CD8-positive, alpha-beta memory T cell (primary cell): Measurements from ENCODE around the gene RAP1GAP2. TPM values are rescaled to one million over a fixed set of nuclear protein-coding genes. Genes with fewer than 3 reads are reported as not detected.
"Not testable (repeated sequence)": the region's sequence is repeated elsewhere in the genome, so short reads cannot be mapped to it uniquely, and the experiment has no call there.

Experiments
- CTCF ChIA-PET: fragments of 350-600 bp; sonication (Branson Sonifier 250); formaldehyde crosslinking; loops from one replicate; lab custom pipeline; 2021; ENCODE audit warnings: antibody characterized with exemption; lab: Charles Lee
- POLR2A ChIA-PET: fragments of 350-600 bp; sonication (Branson Sonifier 250); formaldehyde crosslinking; loops from one replicate; lab custom pipeline; 2021; ENCODE audit warnings: antibody characterized with exemption; lab: Charles Lee
- DNase-seq, 5 donors: peaks; one replicate each; pipeline versions ENCODE4 v3.0.0 to v3.0.0-alpha.2; 2020 to 2022; ENCODE audit warnings: mixed read lengths in 1 of 5
- H3K27ac ChIP-seq: one replicate; pipeline ENCODE4 v1.7.0; 2013; ENCODE audit warnings: low read depth, mild to moderate bottlenecking, low read length, moderate library complexity
- H3K27me3 ChIP-seq: 2 replicates; pipeline ENCODE4 v1.7.0; 2013; ENCODE audit warnings: low read length, mild to moderate bottlenecking; ENCODE audit not compliant: insufficient read depth, poor library complexity, severe bottlenecking
- H3K36me3 ChIP-seq: 2 replicates; pipeline ENCODE4 v1.7.0; 2013; ENCODE audit warnings: mild to moderate bottlenecking, low read length, moderate library complexity; ENCODE audit not compliant: insufficient read depth
- H3K4me1 ChIP-seq: 2 replicates; pipeline ENCODE4 v1.7.0; 2013; ENCODE audit warnings: mild to moderate bottlenecking, low read length, moderate library complexity; ENCODE audit not compliant: insufficient read depth
- H3K4me3 ChIP-seq: 2 replicates; pipeline ENCODE4 v1.7.0; 2013; ENCODE audit warnings: mild to moderate bottlenecking, low read length
- H3K9me3 ChIP-seq: 2 replicates; pipeline ENCODE4 v1.7.0; 2013; ENCODE audit warnings: mild to moderate bottlenecking, low read length
- H3K27ac Mint-ChIP-seq, 8 donors: one replicate each; pipeline ENCODE4 v1.8.0; 2020 to 2021; ENCODE audit warnings: mixed read lengths in 8 of 8, mild to moderate bottlenecking in 6 of 8, inconsistent platforms in 3 of 8, moderate library complexity in 3 of 8
- H3K27me3 Mint-ChIP-seq, 2 donors: one replicate each; pipeline ENCODE4 v1.8.0; 2020 to 2021; ENCODE audit warnings: mixed read lengths in 2 of 2, mild to moderate bottlenecking in 1 of 2, moderate library complexity in 1 of 2
- H3K36me3 Mint-ChIP-seq, 3 donors: one replicate each; pipeline ENCODE4 v1.8.0; 2020 to 2021; ENCODE audit warnings: mixed read lengths in 3 of 3, inconsistent platforms in 1 of 3, mild to moderate bottlenecking in 1 of 3
- H3K4me1 Mint-ChIP-seq, 3 donors: one replicate each; pipeline ENCODE4 v1.8.0; 2020 to 2021; ENCODE audit warnings: mixed read lengths in 3 of 3, inconsistent platforms in 1 of 3, mild to moderate bottlenecking in 1 of 3
- H3K4me3 Mint-ChIP-seq, 7 donors: one replicate each; pipeline ENCODE4 v1.8.0; 2020 to 2021; ENCODE audit warnings: mixed read lengths in 7 of 7, mild to moderate bottlenecking in 6 of 7, moderate library complexity in 4 of 7, inconsistent platforms in 2 of 7
- H3K9me3 Mint-ChIP-seq, 5 donors: one replicate each; pipeline ENCODE4 v1.8.0; 2020 to 2022; ENCODE audit warnings: mixed read lengths in 5 of 5, mild to moderate bottlenecking in 3 of 5, moderate library complexity in 2 of 5, inconsistent platforms in 1 of 5
- polyA plus RNA-seq: library from polyadenylated mRNA; unstranded; fragments of 300-500 nt; fragmentation: Illumina TruSeq; gene quantifications from one replicate; pipeline ENCODE4 v1.2.3, GENCODE V29; 2021
- total RNA-seq, 2 experiments: library from RNA; stranded (reverse); gene quantifications; one replicate each; pipeline ENCODE4 v1.2.3, GENCODE V29; 2021

The RAP1GAP2 gene
- total and polyA plus RNA-seq, 3 experiments from 2014 or later = 1.2 to 6.3 (median 1.4) TPM

DNA sequence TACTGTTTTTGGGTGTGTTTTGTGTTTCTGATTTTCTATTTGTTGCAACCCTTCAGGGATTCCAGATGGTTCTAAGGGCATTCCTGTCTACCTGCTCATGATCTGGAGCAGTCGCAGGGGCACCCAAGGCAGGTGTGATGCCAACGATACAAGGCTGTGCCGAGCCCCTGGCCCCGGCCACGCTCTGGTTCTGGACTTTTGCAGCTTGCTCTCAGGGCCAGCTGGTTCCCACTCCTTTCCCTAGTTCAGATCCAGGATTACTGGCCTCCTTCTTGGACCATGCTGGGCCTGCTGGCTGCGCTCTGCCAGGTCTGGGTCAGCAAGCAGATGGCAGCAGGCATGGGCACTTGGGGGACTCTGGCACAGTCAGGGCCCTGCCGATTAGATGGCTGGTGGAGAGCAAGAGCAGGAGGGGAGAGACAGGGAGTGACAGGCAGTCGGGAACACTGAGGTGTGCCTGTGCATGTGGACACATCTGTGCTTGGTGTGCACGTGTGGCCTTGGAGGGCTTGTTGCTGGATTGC lies 15.2 kb upstream of the RAP1GAP2 start:
- Mint-ChIP-seq H3K27ac (no peak overlapping the region), H3K4me1 (peaks cover 5 to 13% (median 7%) of the 10 kb centered on the region in 3 donors), H3K27me3 (peaks cover 14 to 16% of the 10 kb centered on the region in 2 donors), H3K36me3 (no peaks in the 10 kb centered on the region), H3K4me3 (no peak overlapping the region), H3K9me3 (no peaks in the 10 kb centered on the region)
- Histone ChIP-seq H3K27ac (no peak overlapping the region), H3K4me1 (peaks cover 5% of the 10 kb centered on the region), H3K27me3 (peaks cover 17% of the 10 kb centered on the region), H3K4me3 (no peak overlapping the region), H3K9me3 (no peaks in the 10 kb centered on the region), H3K36me3 (no peaks in the 10 kb centered on the region)
- CTCF ChIA-PET = interaction anchor here (1.3 kb wide), 1 partner anchor 35 kb away, joined by 3 read pairs; no protein-coding TSS in a partner anchor
- POLR2A ChIA-PET = no interaction called here
- DNase-seq = no peak

DNA sequence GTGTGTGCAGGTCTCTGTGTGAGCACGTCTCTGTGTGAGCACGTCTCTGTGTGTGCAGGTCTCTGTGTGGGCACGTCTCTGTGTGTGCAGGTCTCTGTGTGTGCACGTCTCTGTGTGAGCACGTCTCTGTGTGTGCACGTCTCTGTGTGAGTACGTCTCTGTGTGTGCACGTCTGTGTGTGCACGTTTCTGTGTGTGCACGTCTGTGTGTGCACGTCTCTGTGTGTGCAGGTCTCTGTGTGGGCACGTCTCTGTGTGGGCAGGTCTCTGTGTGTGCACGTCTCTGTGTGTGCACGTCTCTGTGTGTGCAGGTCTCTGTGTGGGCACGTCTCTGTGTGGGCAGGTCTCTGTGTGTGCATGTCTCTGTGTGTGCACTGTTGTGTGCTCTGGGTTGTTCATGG lies 14.6 kb upstream of the RAP1GAP2 start:
- POLR2A ChIA-PET, H3K9me3 ChIP-seq, DNase-seq, H3K4me3 ChIP-seq, H3K27ac ChIP-seq, H3K36me3 Mint-ChIP-seq, H3K36me3 ChIP-seq, H3K27ac Mint-ChIP-seq, H3K9me3 Mint-ChIP-seq: not testable (repeated sequence)
- Histone ChIP-seq H3K27me3 (peaks cover 15% of the 10 kb centered on the region), H3K4me1 (peaks cover 11% of the 10 kb centered on the region)
- CTCF ChIA-PET = interaction anchor here (1.5 kb wide), 1 partner anchor 32 kb away, joined by 5 read pairs; no protein-coding TSS in a partner anchor
- Mint-ChIP-seq H3K4me1 (peaks cover 7 to 13% (median 9%) of the 10 kb centered on the region in 3 donors), H3K4me3 (peak overlapping the region in 2 of 7 donors; percentile 2 to 27), H3K27me3 (peaks cover 13 to 16% of the 10 kb centered on the region in 2 donors)

DNA sequence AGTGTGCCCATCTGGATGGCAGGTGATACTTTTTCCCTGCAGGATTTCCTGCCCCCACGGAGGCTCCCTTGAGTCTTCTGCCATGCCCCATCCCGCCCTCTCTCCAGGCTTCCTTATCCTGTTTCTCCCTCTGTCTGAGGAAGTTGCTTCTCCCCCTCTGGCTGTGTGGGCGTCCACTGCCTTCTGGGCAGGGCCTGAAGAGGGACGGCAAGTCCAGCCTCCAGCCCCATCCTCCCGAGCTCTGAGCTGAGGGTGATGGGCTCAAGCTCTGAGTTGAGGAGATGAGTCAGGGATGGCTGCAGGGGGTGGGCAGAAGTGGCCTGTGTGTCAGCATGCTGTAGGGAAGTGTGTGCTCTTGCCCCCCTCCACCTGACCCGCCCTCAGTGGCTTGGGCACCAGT lies 14.2 kb upstream of the RAP1GAP2 start:
- H3K36me3 ChIP-seq = no peaks in the 10 kb centered on the region
- Mint-ChIP-seq H3K27ac (no peak overlapping the region), H3K27me3 (peaks cover 10 to 13% of the 10 kb centered on the region in 2 donors), H3K4me1 (peaks cover 5 to 13% (median 5%) of the 10 kb centered on the region in 3 donors), H3K4me3 (no peak overlapping the region), H3K9me3 (no peaks in the 10 kb centered on the region), H3K36me3 (no peaks in the 10 kb centered on the region)
- ChIA-PET CTCF (interaction anchor here (0.6 to 1.5 kb wide), 2 partner anchors 9 to 32 kb away, joined by 3 to 5 read pairs; no protein-coding TSS in a partner anchor), POLR2A (no interaction called here)
- H3K27me3 ChIP-seq = peaks cover 11% of the 10 kb centered on the region
- no peaks in the 10 kb centered on the region for H3K9me3 ChIP-seq
- H3K27ac ChIP-seq = no peak overlapping the region
- H3K4me3 ChIP-seq = no peak overlapping the region
- no peak for DNase-seq
- H3K4me1 ChIP-seq = peaks cover 10% of the 10 kb centered on the region

DNA sequence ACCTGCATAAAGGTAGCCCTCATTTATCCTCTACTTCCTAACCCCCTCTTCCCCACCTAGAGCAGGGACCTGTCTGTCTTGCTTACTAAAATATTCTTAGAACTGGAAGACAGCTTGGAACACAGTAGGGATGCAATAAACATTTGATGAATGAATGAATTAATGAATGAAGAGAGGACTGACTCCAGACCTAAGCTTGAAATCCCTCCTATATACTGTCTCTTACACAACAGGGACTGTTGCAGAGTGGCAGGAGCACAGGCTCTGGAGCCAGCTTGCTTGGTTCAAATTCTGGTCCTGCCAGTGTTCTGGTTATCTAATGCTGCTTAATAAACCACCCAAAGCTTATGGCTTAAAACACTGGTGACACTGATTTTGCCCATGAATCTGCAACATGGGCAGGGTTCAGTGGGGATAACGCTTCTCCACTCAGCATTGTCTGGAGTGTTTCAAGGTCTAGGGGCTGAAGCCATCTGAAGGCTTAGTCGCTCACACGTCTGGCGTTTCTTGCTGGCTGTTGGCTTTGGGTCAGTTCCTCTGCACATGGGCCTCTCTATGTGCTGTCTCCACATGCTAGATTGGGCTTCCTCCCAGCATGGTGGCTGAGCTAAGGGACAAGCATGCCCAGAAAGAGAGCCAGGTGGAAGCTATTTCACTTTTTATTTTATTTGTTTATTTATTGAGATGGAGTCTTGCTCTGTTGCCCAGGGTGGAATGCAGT lies 12.8 kb upstream of the RAP1GAP2 start:
- H3K9me3 ChIP-seq = no peaks in the 10 kb centered on the region

DNA sequence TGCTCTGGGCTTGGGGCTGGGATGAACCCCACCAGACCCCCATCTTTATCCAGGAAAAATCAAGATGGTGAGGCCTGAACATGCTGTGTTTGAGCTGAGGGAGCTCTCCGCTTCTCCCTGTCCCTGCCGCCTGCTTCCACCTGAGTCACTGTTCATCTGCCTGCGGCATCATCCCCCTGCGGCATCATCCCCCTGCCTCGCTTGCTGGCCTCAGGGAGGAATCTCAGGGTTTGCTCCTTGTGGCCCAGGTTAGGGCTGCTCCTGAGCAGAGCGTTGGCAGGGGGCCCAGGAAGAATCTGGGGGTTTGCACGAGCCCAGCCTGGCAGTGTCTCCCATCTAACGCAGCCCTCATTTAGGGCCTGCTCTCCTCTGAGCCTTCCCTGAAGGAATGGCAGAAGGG lies 11.4 kb upstream of the RAP1GAP2 start:
- no peak overlapping the region for H3K4me3 Mint-ChIP-seq
- peaks cover 0 to 5% of the 10 kb centered on the region in 2 donors for H3K27me3 Mint-ChIP-seq
- H3K27me3 ChIP-seq = no peaks in the 10 kb centered on the region
- H3K4me1 ChIP-seq = peaks cover 9% of the 10 kb centered on the region
- no peaks in the 10 kb centered on the region for H3K36me3 Mint-ChIP-seq
- no peak overlapping the region for H3K4me3 ChIP-seq
- DNase-seq = no peak
- peak overlapping the region in 1 of 8 donors; percentile 54 for H3K27ac Mint-ChIP-seq
- ChIA-PET POLR2A (no interaction called here), CTCF (interaction anchor here (1.4 to 5.2 kb wide), 5 partner anchors 11 to 228 kb away, joined by 3 to 28 read pairs (median 9); partner anchors contain the start of gene RAP1GAP2)
- H3K9me3 Mint-ChIP-seq = no peaks in the 10 kb centered on the region
- H3K9me3 ChIP-seq = no peaks in the 10 kb centered on the region
- H3K36me3 ChIP-seq = no peaks in the 10 kb centered on the region
- peaks cover 6 to 13% (median 7%) of the 10 kb centered on the region in 3 donors for H3K4me1 Mint-ChIP-seq
- H3K27ac ChIP-seq = no peak overlapping the region

More for the DNA sequence above, 12.8 kb upstream of the RAP1GAP2 start:
- DNase-seq = no peak
- no peak overlapping the region for H3K27ac Mint-ChIP-seq
- no peak overlapping the region for H3K4me3 ChIP-seq
- CTCF ChIA-PET = interaction anchor here (0.9 to 5.2 kb wide), 4 partner anchors 15 to 229 kb away, joined by 3 to 28 read pairs (median 4); no protein-coding TSS in a partner anchor
- peaks cover 4 to 17% (median 4%) of the 10 kb centered on the region in 3 donors for H3K4me1 Mint-ChIP-seq
- H3K27ac ChIP-seq = no peak overlapping the region
- POLR2A ChIA-PET = no interaction called here
- H3K4me3 Mint-ChIP-seq = peak overlapping the region in 1 of 7 donors; percentile 16
- peaks cover 6% of the 10 kb centered on the region for H3K27me3 ChIP-seq
- peaks cover 9% of the 10 kb centered on the region for H3K4me1 ChIP-seq
- no peaks in the 10 kb centered on the region for H3K36me3 ChIP-seq
- peaks cover 4 to 5% of the 10 kb centered on the region in 2 donors for H3K27me3 Mint-ChIP-seq
- H3K36me3 Mint-ChIP-seq = no peaks in the 10 kb centered on the region
- no peaks in the 10 kb centered on the region for H3K9me3 Mint-ChIP-seq

DNA sequence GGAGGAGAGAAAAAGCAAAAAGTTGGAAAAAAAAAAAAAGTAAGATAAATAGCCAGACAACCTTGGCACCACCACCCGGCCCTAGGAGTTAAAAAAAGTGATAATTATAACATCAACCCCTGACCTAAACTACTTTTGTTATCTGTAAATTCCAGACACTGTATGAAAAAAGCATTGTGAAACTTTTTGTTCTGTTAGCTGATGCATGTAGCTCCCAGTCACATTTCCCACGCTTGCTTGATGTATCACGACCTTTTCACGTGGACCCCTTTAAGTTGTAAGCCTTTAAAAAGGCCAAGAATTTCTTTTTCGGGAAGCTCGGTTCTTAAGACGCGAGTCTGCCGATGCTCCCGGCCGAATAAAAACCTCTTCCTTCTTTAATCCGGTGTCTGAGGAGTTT lies 10.9 kb upstream of the RAP1GAP2 start:
- H3K36me3 Mint-ChIP-seq, H3K4me3 Mint-ChIP-seq, H3K36me3 ChIP-seq, DNase-seq, H3K4me1 ChIP-seq, POLR2A ChIA-PET, H3K27me3 ChIP-seq, H3K27ac Mint-ChIP-seq, H3K27ac ChIP-seq, H3K4me3 ChIP-seq, H3K9me3 Mint-ChIP-seq, H3K27me3 Mint-ChIP-seq, H3K9me3 ChIP-seq: not testable (repeated sequence)
- peaks cover 8 to 11% (median 9%) of the 10 kb centered on the region in 3 donors for H3K4me1 Mint-ChIP-seq
- CTCF ChIA-PET = interaction anchor here (1.1 to 5.2 kb wide), 17 partner anchors 8 to 264 kb away, joined by 3 to 34 read pairs (median 5); partner anchors contain the start of gene RAP1GAP2

DNA sequence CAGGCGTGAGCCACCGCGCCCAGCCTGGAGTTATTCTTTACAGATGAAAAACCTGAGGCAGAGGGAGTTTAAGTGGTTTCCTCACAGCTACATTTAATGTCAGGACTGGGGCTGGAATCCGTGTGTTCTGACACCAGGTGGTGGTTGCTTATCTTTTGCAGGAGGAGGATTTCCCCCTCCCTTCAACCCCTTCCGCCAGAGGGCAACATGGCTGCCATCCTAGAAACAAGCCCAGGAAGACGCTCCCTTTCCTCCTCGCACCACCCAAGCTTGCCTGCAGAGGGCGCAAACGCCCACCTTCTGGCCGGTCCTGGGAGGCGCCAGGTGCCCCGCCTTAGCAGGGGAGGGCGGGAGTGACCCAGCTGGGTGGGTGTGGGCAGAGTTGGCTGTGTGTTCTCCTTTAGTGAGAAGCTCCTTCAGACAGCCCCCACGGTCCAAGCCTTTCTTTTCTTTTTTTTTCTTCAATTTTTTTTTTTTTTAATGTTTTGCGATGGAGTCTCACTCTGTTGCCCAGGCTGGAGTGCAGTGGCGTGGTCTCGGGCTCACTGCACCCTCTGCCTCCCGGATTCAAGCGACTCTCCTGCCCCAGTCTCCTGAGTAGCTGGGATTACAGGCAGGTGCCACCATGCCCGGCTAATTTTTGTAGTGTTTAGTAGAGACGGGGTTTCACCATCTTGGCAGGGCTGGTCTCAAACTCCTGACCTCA lies 9.9 kb upstream of the RAP1GAP2 start:
- ChIA-PET POLR2A (interaction anchor here (0.6 to 0.8 kb wide), 4 partner anchors 29 to 1696 kb away, joined by 3 to 5 read pairs (median 4); no protein-coding TSS in a partner anchor), CTCF (interaction anchor here (0.6 to 5.2 kb wide), 29 partner anchors 9 to 263 kb away, joined by 3 to 34 read pairs (median 5); partner anchors contain the start of gene RAP1GAP2)
- peaks cover 0 to 2% of the 10 kb centered on the region in 2 donors for H3K27me3 Mint-ChIP-seq
- H3K4me3 ChIP-seq = no peak overlapping the region
- H3K27ac Mint-ChIP-seq = peak overlapping the region in 1 of 8 donors; percentile 20
- H3K4me1 ChIP-seq = peaks cover 17% of the 10 kb centered on the region
- H3K27ac ChIP-seq = no peak overlapping the region
- H3K4me1 Mint-ChIP-seq = peaks cover 13 to 18% (median 13%) of the 10 kb centered on the region in 3 donors
- no peaks in the 10 kb centered on the region for H3K36me3 Mint-ChIP-seq
- peak overlapping the region in 1 of 7 donors; percentile 32 for H3K4me3 Mint-ChIP-seq
- DNase-seq = peak; percentile 86 to 91 (median 87)
- no peaks in the 10 kb centered on the region for H3K36me3 ChIP-seq
- H3K9me3 Mint-ChIP-seq = no peaks in the 10 kb centered on the region
- H3K9me3 ChIP-seq = no peaks in the 10 kb centered on the region
- no peaks in the 10 kb centered on the region for H3K27me3 ChIP-seq
